Hematopoietic multipotent progenitor cell treated with erythropoietin and hydrocortisone succinate and interleukin-3 and kit ligand, for 8 days (in vitro differentiated cells): ENCODE data around the gene STK32C.

Source experiments
- DNase-seq: peaks from one replicate; pipeline ENCODE4 v3.0.0-alpha.2; 2015

STK32C gene

GRCh38 chr10:132206377-132206745 is 101.4 kb downstream of the STK32C start:
- DNase-seq: no peak

GRCh38 chr10:132205650-132206376 is 101.9 kb downstream of the STK32C start:
- DNase-seq: no peak

DNA sequence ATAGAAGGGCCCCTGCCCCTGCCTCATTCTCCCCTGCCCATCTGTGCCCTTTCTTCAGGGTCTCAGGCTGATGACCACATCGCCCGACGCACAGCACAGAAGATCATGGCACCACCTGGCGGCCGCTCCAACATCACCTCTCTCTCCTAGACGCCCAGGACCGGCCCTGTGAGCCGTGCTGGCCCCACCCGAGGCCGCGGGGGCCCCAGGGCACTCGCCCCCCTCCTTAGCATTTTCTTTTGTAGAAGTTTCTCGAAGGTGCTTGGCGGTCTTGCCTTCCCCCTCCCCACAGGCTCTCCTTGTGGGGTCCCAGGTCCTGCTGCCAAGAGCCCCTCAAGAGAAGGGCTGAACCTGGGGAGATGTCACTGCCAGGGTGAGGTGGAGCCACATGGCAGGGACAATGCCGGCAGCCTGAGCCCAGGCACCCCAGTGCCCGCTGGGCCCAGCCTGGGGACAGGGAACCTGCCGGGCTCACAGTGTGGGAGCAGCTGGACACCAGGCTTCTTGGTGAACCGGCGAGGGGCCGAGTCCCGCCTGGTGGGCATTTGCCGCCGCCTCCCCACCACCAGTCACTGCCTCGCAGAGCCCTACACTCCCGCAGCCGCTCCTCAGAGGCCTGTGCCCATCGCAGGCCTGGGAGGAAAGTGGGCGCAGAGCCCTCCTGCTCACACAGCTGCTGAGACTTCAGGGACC is 102.8 kb downstream of the STK32C start:
- DNase-seq: no peak

- no peak for DNase-seq
Measured at GRCh38 chr10:132204078-132204780, 103.5 kb downstream of the STK32C start.

- no peak for DNase-seq
Measured at GRCh38 chr10:132203256-132204077, 104.3 kb downstream of the STK32C start.

GRCh38 chr10:132202070-132202970 is 105.4 kb downstream of the STK32C start:
- no peak for DNase-seq

- DNase-seq: no peak
Measured at GRCh38 chr10:132201111-132201969, 106.4 kb downstream of the STK32C start.

- DNase-seq: no peak
Measured at GRCh38 chr10:132200344-132201110, 107.2 kb downstream of the STK32C start.

DNA sequence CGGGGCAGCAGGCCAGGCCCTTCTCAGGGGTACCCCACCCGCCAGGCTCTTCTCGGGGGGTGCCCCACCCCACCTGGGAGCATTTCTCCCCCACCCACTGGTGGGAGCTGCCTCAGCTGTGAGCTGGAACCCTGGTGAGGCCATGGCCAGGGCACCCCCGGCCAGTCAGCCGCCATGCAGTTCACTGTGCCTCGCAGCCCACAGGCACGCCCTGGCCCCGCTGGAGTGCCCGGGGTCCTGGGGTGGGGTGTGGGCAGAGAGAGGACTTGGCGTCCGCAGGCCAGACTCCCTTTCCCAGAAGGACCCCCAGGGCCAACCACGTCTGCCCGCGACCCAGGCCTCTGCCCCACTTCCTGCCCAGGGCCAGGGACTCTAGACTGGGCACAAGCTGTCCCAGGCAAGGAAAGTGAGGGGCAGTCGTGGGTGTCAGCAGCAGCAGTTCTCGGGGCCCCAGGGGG is 107.9 kb downstream of the STK32C start:
- no peak for DNase-seq

DNA sequence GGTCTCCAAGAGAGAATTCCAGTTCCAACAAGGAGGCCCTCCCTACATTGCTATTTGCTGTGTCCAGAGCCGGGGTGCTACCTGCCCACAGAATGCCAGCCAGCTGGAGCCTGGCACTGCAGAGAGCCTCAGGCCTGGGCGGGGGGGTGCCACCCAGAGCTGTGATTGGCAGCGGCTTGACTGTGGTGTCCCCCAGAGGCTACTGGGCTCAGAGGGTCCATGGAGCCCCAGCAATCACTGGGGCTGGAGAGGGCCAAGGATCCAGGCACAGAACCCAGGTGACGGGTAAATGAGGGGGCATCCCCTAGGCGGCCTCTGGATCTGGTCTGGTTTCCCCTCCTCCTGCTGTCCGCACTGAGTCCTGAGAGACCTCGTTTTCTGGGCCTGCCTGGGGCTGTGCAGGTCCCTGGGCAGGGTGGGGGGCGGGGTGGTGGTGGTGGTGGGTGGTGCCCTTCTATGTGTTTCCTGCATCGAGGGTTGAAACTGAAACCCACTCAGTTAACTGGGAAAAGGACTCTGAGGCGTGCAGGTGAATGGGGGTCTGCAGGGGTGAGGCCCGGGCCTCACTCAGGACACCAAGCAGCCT is 108.4 kb downstream of the STK32C start:
- DNase-seq: no peak

- DNase-seq: no peak
Measured at GRCh38 chr10:132198381-132199181, 109.2 kb downstream of the STK32C start.

- DNase-seq: no peak
Measured at GRCh38 chr10:132198068-132198370, 109.7 kb downstream of the STK32C start.

GRCh38 chr10:132197271-132198067 is 110.3 kb downstream of the STK32C start:
- no peak for DNase-seq

DNA sequence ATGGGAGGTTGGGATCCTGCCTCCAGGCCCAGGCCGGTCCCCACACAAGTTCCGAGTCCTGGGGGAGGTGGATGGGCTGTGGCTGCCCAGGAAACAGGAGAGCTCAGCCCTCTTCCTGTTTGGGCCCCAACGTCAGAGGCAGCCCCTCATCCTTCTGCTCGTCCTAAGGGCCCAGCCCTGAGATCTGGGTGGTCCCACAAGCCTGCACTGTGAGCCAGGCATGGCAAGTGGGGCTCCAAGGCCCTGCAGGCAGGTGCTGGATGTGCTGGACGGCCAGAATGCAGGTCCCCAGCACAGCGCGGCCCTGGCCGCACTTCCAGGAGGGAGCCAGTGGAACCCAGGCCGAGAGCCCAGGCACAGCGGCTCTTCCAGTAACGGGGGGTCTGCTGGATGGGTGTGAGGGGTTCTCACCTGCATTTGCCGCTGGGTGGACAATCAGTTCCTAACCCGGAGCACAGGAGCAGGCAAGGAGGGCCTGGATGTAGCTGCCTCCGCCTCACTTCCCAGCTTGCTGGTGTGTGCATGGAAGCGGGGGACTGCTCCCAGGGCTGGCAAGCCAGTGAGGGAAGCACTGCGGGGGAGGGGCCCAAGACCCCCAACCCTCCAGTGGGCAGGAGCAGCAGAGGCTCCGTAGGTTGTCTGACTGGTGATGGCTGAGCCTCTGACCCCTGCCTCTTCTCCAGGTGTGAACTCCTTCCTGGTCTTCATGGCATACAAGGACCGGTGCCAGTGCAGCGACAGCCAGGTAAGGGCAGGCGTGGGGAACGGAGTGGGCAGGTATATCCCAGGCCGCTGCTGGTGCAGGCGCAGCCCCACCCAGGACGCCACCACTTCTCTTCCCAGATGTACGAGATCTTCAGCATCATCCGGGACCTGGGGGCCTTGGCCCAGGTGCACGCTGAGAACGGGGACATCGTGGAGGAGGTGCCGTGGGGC is 111.3 kb downstream of the STK32C start:
- DNase-seq: no peak

- no peak for DNase-seq
Measured at GRCh38 chr10:132195366-132196075, 112.2 kb downstream of the STK32C start.

- DNase-seq: no peak
Measured at GRCh38 chr10:132194726-132195125, 113.0 kb downstream of the STK32C start.
